GM12801 (cell line): Measurements from ENCODE around the gene XYLT1.

ENCODE experiments used
- TF ChIP-seq, protein P1 (sequence below): IDR thresholded peaks from one replicate; pipeline ENCODE4 v1.5.1; 2011; ENCODE audit warnings: control low read depth; ENCODE audit not compliant: insufficient read length; ENCODE audit errors: extremely low read depth

The XYLT1 gene

DNA sequence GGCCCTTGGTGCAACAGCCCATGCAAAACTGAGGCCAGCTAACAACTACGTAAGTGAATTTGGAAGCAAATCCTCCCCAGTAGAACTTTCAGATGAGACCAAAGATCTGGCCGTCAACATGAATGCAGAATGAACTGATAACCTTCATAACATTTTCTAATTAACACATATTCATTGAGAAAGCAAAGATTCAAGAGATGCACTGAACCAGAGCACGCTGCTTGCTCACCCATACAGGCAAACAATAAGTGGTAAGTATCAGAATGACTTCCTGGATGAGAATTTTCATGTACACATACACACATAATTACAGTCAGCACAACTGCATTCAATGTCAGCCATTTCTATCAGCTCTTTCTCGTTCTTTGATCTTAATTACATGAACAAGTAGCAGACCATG is 30.6 kb downstream of the XYLT1 start:
- TF ChIP-seq, protein P1, sequence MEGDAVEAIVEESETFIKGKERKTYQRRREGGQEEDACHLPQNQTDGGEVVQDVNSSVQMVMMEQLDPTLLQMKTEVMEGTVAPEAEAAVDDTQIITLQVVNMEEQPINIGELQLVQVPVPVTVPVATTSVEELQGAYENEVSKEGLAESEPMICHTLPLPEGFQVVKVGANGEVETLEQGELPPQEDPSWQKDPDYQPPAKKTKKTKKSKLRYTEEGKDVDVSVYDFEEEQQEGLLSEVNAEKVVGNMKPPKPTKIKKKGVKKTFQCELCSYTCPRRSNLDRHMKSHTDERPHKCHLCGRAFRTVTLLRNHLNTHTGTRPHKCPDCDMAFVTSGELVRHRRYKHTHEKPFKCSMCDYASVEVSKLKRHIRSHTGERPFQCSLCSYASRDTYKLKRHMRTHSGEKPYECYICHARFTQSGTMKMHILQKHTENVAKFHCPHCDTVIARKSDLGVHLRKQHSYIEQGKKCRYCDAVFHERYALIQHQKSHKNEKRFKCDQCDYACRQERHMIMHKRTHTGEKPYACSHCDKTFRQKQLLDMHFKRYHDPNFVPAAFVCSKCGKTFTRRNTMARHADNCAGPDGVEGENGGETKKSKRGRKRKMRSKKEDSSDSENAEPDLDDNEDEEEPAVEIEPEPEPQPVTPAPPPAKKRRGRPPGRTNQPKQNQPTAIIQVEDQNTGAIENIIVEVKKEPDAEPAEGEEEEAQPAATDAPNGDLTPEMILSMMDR, result no peak

DNA sequence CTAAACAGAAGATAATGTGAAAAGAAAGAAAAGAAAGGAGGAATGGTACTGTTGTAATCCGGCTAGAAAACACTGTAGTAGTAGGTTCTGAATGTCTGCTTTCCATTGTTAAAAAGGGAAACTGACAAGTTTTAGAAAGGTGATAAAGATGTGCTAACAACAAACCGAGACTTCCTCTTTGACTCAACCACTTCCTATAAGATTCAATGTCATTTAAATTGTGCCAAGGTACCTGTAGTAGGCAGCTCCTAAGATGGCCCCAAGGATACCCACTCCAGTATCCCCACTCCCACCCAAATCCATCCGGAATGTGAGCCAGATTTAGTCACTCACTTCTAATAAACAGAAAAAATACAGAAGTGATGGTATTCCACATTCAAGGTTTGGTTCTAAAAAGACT is 31.2 kb downstream of the XYLT1 start:
- TF ChIP-seq, protein P1, result no peak

GRCh38 chr16:17437981-17438380 is 32.8 kb downstream of the XYLT1 start:
- TF ChIP-seq, protein P1, result no peak

GRCh38 chr16:17437127-17437720 is 33.5 kb downstream of the XYLT1 start:
- TF ChIP-seq, protein P1, result no peak

DNA sequence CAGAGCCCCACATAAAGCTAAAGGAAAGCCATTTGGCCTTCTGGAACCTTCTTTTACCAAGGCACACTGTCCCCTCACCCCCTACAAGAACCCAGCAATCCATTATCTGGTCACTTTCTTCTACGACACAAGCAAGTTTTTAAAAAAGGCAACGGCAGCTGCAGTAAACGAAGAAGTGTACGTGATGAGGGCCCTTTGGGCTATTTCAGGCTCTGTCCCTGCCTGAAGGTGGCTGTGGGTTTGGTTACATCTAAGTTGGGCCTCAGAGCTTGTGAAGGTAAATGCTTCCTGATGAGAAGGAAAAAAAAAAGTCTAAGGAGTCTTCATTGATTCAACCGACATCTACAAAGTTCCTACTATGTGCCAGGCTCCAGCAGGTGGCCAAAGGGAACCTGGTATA is 35.4 kb downstream of the XYLT1 start:
- TF ChIP-seq, protein P1, result no peak

DNA sequence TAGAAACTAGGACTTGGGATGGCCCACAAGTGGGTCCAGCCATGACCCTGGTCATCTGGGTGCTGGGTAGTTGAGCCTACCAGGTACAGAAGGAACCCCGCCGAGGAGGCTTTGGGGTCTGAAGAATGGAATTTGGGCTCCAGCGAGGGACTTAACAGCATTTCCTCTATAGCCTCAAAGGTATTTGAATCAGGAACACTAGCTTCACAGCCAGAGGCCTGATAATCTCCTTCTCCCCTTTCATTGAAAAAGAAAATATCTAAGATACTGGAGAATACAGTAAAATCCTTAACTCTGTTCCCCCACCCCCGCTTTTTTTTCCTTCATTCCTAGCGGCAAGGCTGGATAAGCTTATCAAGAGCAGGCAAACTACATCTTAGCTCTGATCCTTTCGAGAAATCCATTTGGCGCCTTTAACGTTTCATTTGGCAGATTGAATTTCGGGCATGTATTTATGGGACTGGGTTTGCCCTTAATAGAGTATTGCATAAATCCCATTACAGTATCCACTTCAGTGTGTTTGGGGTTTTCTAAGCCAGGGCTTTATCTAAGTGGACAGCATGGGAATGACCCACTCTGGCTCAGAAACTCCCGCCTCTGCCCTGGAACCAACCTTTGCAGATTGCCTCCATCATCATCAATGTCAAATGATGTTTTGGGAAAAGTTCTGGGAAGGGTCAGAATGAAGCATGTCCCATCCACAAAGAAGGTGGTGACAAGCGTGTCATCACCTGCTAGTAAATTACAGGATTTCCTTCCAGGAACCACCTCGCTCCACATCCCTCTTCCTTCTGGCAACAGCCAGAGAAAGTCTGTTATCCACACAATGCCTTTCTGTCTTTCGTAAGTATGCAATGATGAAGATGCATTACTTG is 36.9 kb downstream of the XYLT1 start:
- TF ChIP-seq, protein P1, result no peak

DNA sequence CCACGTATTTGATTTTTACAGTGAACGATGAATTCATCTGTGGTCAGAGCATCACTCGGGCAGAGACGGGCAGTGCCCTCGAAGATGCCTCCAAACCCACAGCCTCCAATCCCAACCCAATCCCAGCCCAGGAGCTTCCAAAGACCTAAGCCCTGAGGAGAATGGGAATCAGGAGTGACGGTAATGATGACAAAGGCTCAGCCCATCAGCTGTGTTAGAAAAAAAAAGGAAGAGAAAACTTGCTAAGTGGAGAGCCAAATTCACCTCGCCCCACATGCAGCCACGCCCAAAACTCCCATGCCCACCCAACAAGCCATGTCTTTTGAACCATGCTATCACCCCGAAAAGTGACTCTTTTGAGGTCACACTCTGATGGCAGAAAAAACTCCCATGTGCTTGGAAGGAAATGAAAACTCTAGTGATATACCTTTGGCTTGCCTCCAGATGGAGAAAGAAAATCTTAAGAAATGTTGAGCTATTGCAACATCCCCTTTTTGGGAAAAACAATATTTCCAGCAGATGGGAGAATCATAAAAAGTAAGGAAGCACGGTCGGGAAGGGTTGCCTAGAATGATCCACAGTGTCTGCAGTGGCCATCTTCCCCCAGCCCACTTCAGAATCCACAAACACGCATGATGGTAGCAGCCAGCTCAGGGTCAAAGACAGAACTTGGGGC is 37.7 kb downstream of the XYLT1 start:
- TF ChIP-seq, protein P1, result no peak
